GM18511 (cell line): ENCODE data around the gene RIPOR2.

Experiments
- ATAC-seq: cut with Tn5 transposase; IDR thresholded peaks from one replicate; pipeline ENCODE4 v1.9.1; 2021; ENCODE audit warnings: mild to moderate bottlenecking, moderate library complexity; ENCODE audit not compliant: unreplicated experiment

Gene RIPOR2

GRCh38 chr6:24856246-24856599 lies 79.5 kb downstream of the RIPOR2 start:
- ATAC-seq, result no peak

- ATAC-seq, result no peak
These were observed 80.1 kb downstream of the RIPOR2 start for GRCh38 chr6:24855395-24856245.

GRCh38 chr6:24854077-24854666 lies 81.6 kb downstream of the RIPOR2 start:
- ATAC-seq, result no peak

- no peak for ATAC-seq
These were observed 84.7 kb downstream of the RIPOR2 start for GRCh38 chr6:24851086-24851485.

- no peak for ATAC-seq
These were observed 86.0 kb downstream of the RIPOR2 start for GRCh38 chr6:24849713-24850112.

- ATAC-seq, result no peak
These were observed 87.3 kb downstream of the RIPOR2 start for GRCh38 chr6:24848461-24848860.

GRCh38 chr6:24847402-24847801 lies 88.4 kb downstream of the RIPOR2 start:
- ATAC-seq, result no peak

- ATAC-seq, result no peak
These were observed 90.2 kb downstream of the RIPOR2 start for GRCh38 chr6:24845578-24845977.

- no peak for ATAC-seq
These were observed 90.9 kb downstream of the RIPOR2 start for GRCh38 chr6:24844903-24845302.

- no peak for ATAC-seq
These were observed 91.7 kb downstream of the RIPOR2 start for GRCh38 chr6:24844061-24844460.

- no peak for ATAC-seq
These were observed 95.6 kb downstream of the RIPOR2 start for GRCh38 chr6:24840187-24840586.

GRCh38 chr6:24838994-24839393 lies 96.8 kb downstream of the RIPOR2 start:
- no peak for ATAC-seq

GRCh38 chr6:24838081-24838480 lies 97.7 kb downstream of the RIPOR2 start:
- ATAC-seq, result no peak

- ATAC-seq, result no peak
These were observed 99.7 kb downstream of the RIPOR2 start for GRCh38 chr6:24836109-24836508.

- no peak for ATAC-seq
These were observed 101.9 kb downstream of the RIPOR2 start for GRCh38 chr6:24833711-24834386.

GRCh38 chr6:24832794-24833193 lies 103.0 kb downstream of the RIPOR2 start:
- ATAC-seq, result no peak

- no peak for ATAC-seq
These were observed 103.7 kb downstream of the RIPOR2 start for GRCh38 chr6:24831771-24832716.

- no peak for ATAC-seq
These were observed 106.1 kb downstream of the RIPOR2 start for GRCh38 chr6:24829657-24830056.

- no peak for ATAC-seq
These were observed 107.8 kb downstream of the RIPOR2 start for GRCh38 chr6:24827970-24828369.

GRCh38 chr6:24827162-24827561 lies 108.6 kb downstream of the RIPOR2 start:
- no peak for ATAC-seq

- no peak for ATAC-seq
These were observed 110.6 kb downstream of the RIPOR2 start for GRCh38 chr6:24825130-24825630.
